SK-N-SH treated with all-trans-retinoic acid at 6 μM for 48 hours (cell line): ENCODE results near the gene RHOA.

Experiments used
- ARNTL ChIP-seq: fragments of 450-650 bp; formaldehyde crosslinking; IDR thresholded peaks from 2 replicates; pipeline ENCODE4 v1.5.0; 2020; ENCODE audit warnings: low read depth, mild to moderate bottlenecking, moderate library complexity, borderline replicate concordance
- BACH2 ChIP-seq: fragments of 250-450 bp; sonication (Bioruptor Pico); IDR thresholded peaks from 2 replicates; pipeline ENCODE4 v1.9.0; 2021; ENCODE audit warnings: mild to moderate bottlenecking, borderline replicate concordance
- CREB5 ChIP-seq: fragments of 250-450 bp; sonication (Bioruptor Pico); IDR thresholded peaks from 2 replicates; pipeline ENCODE4 v1.5.1; 2020; ENCODE audit warnings: low read depth, mild to moderate bottlenecking, moderate library complexity
- CSRNP3 ChIP-seq: fragments of 250-450 bp; sonication (Bioruptor Pico); IDR thresholded peaks from 2 replicates; pipeline ENCODE4 v1.5.1; 2021; ENCODE audit warnings: mild to moderate bottlenecking, moderate library complexity
- ESRRG ChIP-seq: fragments of 250-450 bp; sonication (Bioruptor Pico); IDR thresholded peaks from 2 replicates; pipeline ENCODE4 v1.6.1; 2021; ENCODE audit warnings: mild to moderate bottlenecking
- GLIS3 ChIP-seq: fragments of 250-450 bp; sonication (Bioruptor Pico); IDR thresholded peaks from 2 replicates; pipeline ENCODE4 v1.5.0; 2020; ENCODE audit warnings: mild to moderate bottlenecking, moderate library complexity
- PATZ1 ChIP-seq: fragments of 250-450 bp; sonication (Bioruptor Pico); IDR thresholded peaks from 2 replicates; pipeline ENCODE4 v1.8.0; 2020; ENCODE audit warnings: mild to moderate bottlenecking, moderate library complexity, borderline replicate concordance
- POU6F1 ChIP-seq: fragments of 250-450 bp; sonication (Bioruptor Pico); IDR thresholded peaks from 2 replicates; pipeline ENCODE4 v1.8.0; 2021; ENCODE audit warnings: low read depth, mild to moderate bottlenecking, moderate library complexity, borderline replicate concordance
- TOX ChIP-seq: fragments of 250-450 bp; sonication (Bioruptor Pico); IDR thresholded peaks from 2 replicates; pipeline ENCODE4 v1.8.0; 2021; ENCODE audit warnings: mild to moderate bottlenecking, moderate library complexity, borderline replicate concordance
- ZC3H10 ChIP-seq: fragments of 250-450 bp; sonication (Bioruptor Pico); IDR thresholded peaks from 2 replicates; pipeline ENCODE4 v1.5.1; 2021; ENCODE audit warnings: mild to moderate bottlenecking, moderate library complexity
- ZFP3 ChIP-seq: fragments of 250-450 bp; sonication (Bioruptor Pico); IDR thresholded peaks from 2 replicates; pipeline ENCODE4 v1.5.0; 2020; ENCODE audit warnings: mild to moderate bottlenecking, moderate library complexity
- ZFP30 ChIP-seq: fragments of 450-650 bp; formaldehyde crosslinking; IDR thresholded peaks from 2 replicates; pipeline ENCODE4 v1.5.0; 2022; ENCODE audit warnings: mild to moderate bottlenecking, moderate library complexity
- ZNF565 ChIP-seq: fragments of 450-650 bp; formaldehyde crosslinking; conservative IDR thresholded peaks from 2 replicates; pipeline ENCODE4 v1.5.0; 2020; ENCODE audit warnings: low read depth, mild to moderate bottlenecking, moderate library complexity
- ZNF8 ChIP-seq: fragments of 450-650 bp; formaldehyde crosslinking; IDR thresholded peaks from 2 replicates; pipeline ENCODE4 v1.5.0; 2020; ENCODE audit warnings: mild to moderate bottlenecking, moderate library complexity

- no peak for TF ChIP-seq ARNTL (CRISPR knock-in tag)
- TF ChIP-seq BACH2 = no peak
- no peak for TF ChIP-seq ZFP3 (CRISPR knock-in tag)
- TF ChIP-seq ZFP30 = no peak
- no peak for TF ChIP-seq ESRRG (CRISPR knock-in tag)
- no peak for TF ChIP-seq GLIS3 (CRISPR knock-in tag)
- TF ChIP-seq CREB5 (CRISPR knock-in tag) = no peak
- no peak for TF ChIP-seq PATZ1 (CRISPR knock-in tag)
- no peak for TF ChIP-seq CSRNP3 (CRISPR knock-in tag)
- TF ChIP-seq TOX (CRISPR knock-in tag) = no peak
- no peak for TF ChIP-seq ZC3H10
- no peak for TF ChIP-seq POU6F1
- TF ChIP-seq ZNF565 (CRISPR knock-in tag) = no peak
- no peak for TF ChIP-seq ZNF8 (CRISPR knock-in tag)
These were observed 39.8 kb downstream of the RHOA start for GRCh38 chr3:49371946-49372345.
